ENCODE measurements around the gene TMEM250.

- TF ChIP-seq CTCF (IDR thresholded peaks at IDR 0.05) (no peak), POLR2A (IDR thresholded peaks at IDR 0.05) (no peak)
Measured at GRCh38 chr9:136156209-136157120, 37.8 kb upstream of the TMEM250 start.

All from right lobe of liver (tissue), 4 donors.